ENCODE data around the gene PON3.

PON3 gene

DNA sequence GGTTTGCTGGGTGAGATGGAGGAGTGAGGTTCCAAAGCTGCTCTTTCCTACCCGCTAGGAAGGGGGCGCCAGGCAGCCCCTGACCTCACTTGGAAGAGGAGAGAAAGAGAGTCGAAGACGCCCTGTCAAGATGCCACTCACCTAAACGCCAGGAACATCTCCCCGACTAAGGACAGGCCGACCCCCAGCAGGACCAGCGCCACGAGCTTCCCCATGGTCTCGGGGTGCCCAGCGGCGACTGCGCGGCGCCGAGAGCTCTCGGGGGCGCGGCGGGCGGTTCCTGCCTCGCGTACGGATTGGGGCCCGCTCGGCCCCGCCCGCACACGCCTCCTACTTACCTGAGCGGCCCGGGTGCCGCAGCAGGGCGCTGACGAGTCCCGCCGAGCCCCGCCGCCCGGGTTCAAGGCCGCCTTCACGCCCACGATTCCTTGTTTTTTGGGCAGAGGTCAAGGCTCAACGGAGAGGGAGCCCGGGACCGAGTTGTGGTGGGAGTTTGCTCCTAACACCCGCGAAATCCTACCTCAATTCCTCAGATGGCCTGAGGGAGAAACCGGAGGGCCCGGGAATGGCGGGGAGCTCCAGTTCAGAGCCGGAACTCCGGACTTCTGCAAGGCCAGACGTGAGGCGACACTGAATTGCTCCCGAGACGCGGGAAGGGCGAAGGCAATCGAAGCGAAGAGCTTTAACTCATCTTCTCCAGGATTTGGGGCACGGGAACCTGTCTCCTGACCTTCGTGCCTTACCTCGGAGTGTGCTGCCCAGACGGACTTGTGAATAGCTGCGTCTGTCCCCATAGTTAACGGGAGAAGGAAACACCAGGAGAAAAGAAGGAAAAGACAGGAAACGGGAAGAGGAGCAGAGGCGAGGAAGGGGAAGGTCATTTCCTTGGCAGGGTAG lies at the start of gene PON3:
Gene PON3, minus strand, starts transcription at position 240 of the 897 bp plus-strand sequence. Its CDS starts 25 bp downstream, at position 215.
- no peak for DNase-seq

DNA sequence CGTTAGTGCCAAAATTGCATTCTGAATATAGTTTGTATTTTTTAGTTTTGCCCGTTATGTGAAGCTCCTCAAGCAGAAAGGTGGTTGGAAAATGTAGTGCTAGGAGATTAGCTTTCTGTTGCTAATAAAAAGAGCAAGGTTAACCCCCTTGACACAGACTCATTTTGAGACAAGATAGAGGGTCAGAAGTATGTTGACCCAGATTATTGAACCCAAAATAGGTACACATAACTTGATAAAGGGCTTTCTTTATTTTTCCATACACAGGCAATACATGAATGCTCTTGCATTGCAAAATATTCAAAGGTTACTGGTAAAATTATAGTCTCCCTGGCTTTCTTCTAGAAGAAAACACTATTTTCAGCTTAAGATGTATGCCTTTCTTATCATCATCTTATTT lies 48.6 kb upstream of the PON3 start:
- DNase-seq, result no peak

DNA sequence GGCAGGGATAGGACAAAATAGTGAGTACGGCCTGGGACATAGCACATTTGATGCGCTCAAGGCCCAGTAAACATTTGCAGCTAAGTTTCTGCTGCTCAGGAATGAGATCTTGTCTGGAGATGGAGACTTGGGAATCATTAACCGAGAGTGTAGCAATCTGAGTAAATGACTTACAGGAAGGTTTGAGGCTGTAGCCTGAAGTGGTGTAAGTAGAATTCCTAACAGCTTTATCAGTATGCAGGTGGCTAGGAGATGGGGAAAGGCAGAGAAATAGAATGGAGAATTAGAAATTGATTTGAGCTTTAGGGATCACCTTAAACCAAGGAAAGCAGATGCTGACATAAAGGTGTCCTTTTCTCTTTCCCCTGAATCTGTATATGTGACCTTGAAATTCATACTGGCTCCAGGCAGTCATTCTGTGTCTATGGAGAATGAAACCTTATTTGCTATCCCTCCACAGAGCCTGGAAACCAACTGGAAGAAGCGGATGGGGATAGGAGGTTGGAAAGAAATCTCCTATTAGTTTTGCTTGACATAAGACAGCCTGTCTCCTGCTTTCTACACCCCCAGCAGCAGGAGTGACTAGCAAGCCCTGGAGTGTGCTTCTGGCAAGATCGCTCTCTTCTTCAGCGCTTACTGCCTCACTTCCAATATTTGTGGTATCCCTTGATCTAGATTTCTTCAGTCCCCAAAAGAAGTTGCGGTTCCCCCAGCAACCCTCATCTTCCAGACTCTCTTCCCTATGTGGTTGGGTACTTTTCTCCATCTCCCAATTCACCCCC lies 45.1 kb upstream of the PON3 start:
- DNase-seq, result no peak

DNA sequence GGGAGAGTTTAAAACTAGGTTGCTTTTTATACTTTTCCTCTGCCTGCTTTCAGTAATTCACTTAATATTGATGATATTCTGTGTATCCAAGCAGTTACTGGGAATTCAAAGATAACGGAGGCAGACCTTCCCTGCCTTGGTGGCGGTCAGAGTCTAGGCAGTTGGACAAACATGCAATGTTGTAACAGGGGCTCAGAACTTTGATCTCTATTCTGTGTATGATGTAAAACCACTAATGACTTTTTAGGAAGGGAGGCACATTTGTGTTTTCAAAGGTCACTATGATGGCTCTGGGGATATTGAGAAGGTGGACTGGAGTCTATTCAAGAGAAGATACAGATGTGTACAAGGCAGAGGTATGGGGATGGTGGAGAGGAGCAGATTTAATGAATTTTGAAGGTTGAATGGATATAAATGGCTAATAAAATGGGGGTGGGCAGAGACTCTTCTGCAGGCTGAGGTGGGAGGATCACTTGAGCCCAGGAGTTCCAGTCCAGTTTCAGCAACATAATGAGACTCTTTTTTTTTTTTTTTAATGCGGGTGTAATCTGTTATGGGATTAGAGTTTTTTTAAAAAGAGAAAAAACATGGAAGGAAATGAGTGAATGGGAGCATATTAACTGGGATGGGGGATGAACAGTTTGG lies 44.3 kb upstream of the PON3 start:
- no peak for DNase-seq

DNA sequence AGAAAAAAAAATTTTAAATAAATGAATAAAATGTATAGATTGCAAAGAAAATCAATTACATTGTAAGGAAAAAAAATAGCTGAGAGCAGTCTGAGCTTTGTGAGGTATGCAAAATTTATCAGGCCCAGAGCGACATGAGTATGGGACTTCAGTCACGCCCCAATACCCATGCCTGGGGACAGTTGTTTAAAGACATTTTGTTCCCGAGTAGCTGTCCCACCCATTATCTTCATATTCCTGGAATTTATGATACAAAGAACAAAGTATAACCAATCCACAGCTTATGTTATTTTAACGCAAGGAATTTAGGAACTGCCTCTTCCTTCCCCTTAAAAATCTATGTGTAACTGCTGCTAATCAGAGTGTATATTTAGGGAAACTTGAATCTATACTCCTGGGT lies 40.2 kb upstream of the PON3 start:
- DNase-seq, result no peak

DNA sequence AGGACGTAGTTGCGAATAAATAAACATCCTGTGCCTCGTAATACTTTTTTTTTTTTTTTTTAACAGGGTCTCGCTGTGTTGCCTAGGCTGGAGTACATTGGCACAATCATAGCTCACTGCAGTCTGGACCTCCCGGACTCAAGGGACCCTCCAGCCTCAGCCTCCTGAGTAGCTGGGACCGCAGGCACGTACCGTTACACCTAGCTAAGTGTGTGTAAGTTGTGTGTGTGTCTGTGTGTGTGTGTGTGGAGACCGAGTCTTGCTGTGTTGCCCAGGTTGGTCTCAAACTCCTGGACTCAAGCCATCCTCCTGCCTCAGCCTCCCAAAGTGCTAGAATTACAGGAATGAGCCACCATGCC lies 39.2 kb upstream of the PON3 start:
- DNase-seq, result no peak

DNA sequence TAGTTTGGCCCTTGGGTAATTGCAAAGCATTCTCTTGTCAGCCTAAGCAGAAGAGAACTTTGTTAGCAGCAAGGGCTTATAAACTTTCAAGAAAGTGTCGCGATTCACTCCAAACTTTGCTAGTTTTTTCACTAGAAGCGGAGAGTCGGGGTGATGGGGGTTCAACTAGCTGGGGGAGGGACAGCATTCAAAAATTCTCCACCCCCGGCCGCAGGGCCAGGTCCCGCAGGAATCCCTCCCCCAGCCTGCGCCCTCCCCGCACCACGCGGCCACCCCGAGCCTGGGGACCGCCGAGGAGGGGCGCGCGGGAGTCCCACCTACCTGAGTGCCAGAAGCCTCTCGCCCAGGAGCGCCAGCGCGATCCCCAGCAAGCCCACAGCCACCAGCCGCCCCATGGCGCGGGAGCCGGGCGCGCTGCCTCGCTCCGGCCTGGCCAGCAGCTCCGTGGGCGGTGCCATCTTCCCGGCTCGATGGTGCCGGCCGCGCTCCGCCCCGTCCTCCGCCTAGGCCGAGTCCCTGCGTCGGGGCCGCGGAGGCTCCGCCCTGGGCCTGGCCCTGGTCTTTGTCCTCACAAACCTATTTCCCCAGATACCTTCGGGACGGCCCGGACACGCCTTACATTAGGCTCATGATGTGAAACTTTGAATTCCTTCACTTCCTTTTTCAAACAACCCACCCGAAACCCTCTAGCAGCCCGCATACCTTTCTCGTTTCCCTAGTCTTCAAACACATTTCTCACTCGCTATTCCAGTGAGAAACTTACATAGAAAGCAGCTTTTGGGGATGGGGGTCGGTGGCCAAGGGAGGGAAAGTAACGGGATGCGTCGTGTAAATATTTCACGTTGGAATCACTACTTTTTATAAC lies 38.6 kb upstream of the PON3 start, which contains the start of gene PON2:
Gene PON2, minus strand, starts transcription at position 472 of the 865 bp plus-strand sequence. Its CDS starts 77 bp downstream, at position 395.
- DNase-seq, result peak; percentile 22

DNA sequence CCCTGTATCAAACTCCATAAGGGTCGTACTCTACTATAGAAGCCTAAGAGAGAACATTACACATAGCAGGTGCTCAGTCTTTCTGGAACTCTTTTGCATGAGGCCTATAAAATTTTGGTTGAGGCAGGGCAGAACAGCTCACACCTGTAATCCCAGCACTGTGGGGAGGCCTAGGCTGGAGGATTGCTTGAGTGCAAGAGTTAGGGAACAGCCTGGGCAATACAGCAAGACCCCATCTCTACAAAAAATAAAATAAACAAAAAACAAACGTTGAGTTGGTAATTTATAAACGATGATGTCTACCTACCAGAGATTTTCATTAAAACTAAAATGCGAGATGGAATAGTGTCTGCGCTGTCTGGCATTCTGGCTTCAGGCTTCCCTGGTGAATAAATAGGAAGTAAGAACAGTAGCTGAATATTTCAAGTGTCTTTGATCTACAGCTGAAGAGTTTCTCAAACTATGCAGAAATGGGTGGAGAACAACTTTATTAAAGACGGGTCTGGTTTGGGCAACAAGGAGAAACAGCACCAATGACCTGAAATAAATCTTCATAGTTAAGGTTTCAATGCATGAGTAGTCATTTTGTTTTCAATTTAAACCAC lies 37.9 kb upstream of the PON3 start:
- no peak for DNase-seq

DNA sequence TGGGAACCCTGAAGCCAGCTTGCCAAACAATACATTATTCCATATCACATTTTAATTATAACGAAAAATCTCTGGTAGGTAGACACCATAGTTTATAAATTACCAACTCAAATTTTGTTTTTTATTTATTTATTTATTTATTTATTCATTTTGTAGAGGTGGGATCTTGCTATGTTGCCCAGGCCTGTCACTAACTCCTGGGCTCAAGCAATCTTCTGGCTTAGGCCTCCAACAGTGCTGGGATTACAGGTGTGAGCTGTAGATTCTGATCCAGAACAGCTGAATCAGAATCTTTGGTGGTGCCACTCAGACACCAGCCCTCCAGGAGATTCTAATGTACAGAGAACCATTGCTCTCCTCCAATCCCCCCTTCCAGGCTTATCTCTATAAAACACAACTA lies 37.0 kb upstream of the PON3 start:
- DNase-seq, result no peak

DNA sequence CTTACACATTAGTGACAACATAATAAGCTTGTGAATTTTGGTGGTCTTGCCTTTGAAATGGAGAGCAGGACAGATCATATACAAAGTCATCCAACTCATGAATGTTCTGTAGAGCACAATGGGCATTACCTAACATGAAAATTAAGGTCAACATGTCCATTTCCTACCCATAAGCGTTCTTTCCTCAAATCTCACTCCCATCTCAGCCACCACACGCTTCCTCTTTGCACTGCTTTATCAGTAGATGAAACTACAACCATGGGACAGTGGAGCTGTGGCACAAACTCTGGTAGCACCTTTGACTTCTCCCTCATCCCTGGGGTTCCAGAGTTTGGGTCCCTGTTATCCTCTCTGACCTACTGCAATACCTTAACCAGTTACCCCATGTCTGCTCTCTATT lies 36.4 kb upstream of the PON3 start:
- no peak for DNase-seq

DNA sequence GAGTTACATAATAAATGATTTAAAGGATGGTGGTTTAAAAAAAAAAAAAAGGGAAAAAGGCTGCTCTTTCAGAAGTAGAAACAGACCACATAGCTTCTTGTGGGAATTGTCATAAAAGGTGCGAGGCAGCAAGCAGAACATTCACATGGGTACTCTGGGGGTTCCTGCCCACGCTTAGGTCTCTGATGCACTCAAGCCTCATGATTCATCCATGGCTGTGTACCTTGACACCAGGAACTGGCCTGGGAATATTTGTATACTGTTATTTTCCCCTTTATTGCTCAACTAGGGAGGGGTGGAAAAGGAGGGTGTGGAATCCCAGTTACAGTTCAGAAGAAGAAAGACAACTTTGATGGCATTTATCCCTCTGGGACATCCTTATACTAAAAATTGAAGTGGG lies 34.7 kb upstream of the PON3 start:
- DNase-seq, result no peak

DNA sequence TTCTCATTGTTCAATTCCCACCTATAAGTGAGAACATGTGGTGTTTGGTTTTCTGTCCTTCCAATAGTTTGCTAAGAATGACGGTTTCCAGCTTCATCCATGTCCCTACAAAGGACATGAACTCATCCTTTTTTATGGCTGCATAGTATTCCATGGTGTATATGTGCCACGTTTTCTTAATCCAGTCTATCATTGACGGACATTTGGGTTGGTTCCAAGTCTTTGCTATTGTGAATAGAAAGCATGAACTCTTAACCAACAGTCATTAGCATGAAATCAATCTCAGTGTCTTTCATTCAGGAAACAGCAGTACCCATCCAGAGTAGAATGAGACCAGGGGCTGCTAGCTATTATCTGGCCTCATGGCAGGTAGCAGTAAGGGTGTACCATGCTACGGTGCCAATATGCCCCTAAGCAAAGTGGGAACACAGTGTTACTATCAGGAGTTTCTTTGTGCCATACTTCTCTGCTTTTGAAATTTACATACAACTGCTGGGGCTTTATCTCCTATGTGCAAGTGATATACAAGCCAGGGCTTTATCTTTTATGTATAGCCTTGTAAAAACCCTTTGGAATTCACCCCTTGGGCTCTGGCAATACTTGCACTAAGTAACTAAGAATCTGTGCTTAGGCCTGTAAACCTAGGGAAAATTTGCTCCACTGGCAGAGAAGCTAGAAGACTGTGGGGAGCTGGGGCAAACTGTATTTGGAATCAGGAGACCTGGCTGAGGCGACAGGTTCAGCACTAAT lies 33.2 kb upstream of the PON3 start:
- DNase-seq, result no peak

DNA sequence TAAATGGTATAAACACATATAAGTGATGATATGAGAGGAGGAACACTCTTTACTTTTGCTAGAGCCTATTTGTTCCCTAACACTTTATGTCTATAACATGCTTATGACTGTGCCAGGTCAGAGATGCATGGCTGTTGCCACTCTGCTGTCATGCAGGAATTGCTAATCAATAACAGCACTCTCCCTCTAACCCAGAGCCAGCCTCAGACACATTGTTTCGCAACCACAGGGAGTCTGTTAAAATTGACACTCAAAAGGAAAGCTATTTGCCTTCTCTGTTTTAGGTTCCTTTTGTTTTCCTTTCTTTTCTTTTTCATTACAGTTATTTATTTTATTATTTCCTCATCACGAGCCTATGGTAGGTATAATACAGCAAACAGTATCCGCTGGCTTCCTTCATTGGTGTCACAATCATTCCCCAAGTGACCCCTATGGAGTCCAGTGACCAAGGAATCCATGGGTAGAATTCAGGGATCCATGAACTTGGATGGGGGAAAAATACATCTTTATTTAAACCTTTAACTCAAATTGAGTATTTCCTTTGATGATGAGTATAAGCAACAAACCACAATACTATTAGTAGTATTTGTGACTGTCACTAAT lies 31.8 kb upstream of the PON3 start:
- DNase-seq, result no peak

DNA sequence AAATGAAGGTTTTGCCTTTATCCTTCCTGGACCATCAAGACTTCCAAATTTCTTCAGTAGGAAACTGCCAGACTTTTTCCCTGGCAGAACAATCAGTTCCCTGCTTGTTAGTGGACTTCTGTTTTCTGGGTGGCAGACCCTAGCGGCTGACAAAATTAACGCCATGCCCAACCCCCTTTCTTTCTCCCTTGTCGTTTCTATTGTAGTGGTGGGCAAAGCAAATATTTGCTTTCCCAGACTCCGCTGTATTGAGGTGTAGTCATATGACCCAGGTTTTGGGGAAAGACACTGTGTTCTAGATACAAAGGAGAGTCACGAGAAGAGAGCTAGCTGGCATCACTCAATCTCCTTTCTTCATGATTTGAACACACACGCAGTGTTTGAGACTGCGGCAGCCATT lies 31.0 kb upstream of the PON3 start:
- DNase-seq, result no peak

DNA sequence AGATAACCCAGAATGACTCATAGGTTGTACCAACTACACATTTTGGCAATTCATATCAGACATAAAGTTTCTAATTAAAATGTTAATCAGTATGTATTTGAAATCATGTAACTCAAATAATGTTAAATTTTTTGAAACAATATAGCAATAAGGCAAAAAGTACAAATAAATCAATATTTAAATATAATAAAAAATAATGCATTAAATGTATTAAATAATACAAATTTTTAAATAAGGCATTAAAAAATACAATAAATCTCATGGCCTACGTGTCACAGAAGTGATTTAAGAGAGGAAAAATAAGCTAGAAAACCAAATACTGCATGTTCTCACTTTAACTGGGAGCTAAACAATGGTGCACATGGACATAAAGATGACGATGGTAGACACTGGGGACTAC lies 29.5 kb upstream of the PON3 start:
- DNase-seq, result no peak

DNA sequence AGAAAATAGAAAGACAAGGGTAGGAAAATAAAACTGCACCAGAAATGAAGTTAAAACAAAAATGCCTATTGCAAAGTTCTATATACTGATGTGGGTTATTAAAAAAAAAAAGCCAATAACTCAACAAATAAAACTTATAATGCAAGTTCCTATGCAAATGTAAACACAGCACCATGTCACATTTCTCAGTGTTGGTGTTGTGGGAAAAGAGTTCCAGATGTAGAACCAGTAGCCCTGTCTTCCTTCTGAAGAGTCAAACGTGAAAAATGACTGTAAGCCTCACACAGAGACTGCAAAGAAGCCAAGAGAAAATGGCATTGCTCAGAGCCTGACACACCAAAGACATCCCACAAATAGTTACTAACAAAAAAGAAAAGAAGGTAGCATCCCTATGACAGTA lies 28.5 kb upstream of the PON3 start:
- DNase-seq, result no peak

DNA sequence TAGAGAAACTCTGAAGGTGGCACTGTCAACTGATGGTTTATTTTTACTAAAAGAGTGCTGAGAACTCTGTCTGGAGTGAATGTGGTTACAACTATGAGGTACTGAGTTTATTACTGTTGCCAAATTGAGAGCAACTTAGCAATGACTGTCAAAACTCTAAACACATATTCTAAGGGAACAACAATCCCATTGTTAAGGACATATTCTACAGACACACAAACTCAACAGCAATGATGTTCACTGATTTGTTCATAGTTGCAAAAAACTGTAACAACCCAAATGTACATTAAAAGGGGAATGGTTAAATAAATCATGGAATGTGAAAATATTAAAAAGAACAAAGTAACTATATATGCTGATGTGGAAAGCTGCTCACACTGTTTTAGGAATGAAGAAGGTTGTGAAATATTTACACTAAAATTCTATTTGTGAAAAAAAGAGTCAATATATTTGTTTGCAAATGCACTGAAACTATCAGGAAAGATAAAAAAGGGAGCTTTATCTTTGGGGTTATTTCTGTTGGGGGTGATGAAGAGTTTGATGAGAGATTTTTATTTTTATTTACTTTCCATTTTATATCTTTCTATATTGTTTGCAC lies 25.8 kb upstream of the PON3 start:
- DNase-seq, result no peak

DNA sequence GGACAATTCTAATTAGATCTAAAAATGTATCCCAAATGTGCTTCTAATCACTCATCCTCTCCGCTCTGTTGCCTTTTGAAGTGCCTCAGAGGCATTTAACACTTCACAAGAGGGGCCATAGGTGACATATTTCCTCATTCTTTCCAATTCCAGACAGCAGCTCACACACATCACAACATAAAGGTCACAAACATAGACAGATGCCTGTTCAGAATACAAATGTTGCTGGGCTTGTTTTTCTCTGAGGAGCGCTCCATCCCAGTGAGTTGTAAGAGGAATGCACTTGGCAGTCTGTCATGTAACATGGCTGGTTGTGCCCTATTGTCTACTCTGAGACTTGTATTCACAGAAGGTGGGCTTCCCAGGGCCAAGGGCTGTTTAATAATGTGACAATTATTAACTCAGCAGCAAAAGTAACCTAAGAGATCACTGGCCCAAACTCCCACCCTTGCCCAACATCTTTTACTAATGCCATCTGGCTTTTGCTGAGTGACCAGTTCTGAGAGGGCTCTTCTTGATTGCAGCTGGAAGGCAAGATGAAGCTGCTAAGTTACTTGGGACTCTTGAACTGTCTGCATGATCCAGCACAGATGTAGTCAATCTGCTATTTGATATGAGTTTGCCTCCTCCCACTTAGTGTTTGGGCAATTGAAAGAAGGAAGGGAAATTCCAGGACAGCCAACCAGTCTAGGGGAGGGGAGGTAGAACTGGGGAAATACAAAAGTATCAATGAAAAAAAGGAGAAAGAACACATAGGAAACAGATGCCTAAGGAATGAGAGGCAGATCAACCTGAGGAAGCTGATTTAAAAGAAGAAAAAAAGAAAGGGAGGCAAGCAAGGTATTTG lies 25.0 kb upstream of the PON3 start:
- DNase-seq, result no peak

DNA sequence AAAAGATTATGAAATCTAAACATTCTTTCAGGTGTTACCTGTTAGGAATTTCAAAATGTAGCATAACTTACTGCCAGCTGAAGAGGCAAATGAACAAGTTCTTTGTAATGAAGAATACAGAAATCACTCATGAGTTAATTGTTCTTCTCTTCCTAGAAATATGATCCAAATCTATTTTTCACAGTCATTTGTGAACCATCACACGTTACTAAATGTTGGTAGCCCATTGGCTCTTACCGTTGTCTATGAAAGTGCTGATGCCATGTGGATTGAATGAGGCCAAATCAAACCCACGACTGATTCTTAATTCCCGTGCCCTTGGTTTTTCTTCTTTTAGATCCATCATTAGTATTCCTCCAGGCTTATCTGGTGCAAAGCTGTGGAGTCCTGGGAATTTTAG lies 15.9 kb upstream of the PON3 start:
- no peak for DNase-seq

DNA sequence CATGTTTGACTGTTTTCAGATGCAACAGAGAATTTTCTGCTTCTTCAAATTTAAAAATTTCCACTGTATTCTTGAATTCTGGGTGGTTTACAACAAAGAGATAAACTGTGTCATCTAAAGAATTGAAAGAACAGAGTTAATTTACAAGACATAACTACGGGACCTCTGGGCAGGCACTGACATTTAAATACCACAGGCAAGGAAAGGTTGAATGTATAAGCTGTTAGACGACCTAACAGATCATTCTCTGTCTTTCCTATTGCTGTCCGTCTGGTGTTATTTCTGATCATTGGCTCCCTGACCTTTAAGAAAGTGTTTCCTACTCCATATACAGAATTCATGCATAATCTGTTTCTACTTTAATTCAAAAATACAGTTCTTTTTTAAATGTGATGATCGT lies 15.5 kb upstream of the PON3 start:
- no peak for DNase-seq
